GM19324 (cell line): ENCODE data around the gene SLC5A6.
A peak's percentile ranks its signal among the peaks of the same experiment; 100 is the strongest.

Source experiments
- ATAC-seq: cut with Tn5 transposase; IDR thresholded peaks from one replicate; pipeline ENCODE4 v1.9.1; 2021; ENCODE audit warnings: mild to moderate bottlenecking, moderate library complexity; ENCODE audit not compliant: unreplicated experiment, low FRiP score

SLC5A6 gene

GRCh38 chr2:27237341-27237945 lies 25.4 kb upstream of the SLC5A6 start:
- ATAC-seq = no peak

GRCh38 chr2:27236626-27237025 lies 24.6 kb upstream of the SLC5A6 start:
- no peak for ATAC-seq

GRCh38 chr2:27236136-27236535 lies 24.1 kb upstream of the SLC5A6 start:
- no peak for ATAC-seq

GRCh38 chr2:27233341-27233740 lies 21.3 kb upstream of the SLC5A6 start:
- ATAC-seq = no peak

- ATAC-seq = no peak
These were observed 19.9 kb upstream of the SLC5A6 start for GRCh38 chr2:27231921-27232320.

GRCh38 chr2:27227501-27227900 lies 15.4 kb upstream of the SLC5A6 start:
- ATAC-seq = no peak

GRCh38 chr2:27225526-27225925 lies 13.5 kb upstream of the SLC5A6 start:
- no peak for ATAC-seq

GRCh38 chr2:27223416-27223815 lies 11.3 kb upstream of the SLC5A6 start:
- ATAC-seq = no peak

- ATAC-seq = no peak
These were observed 10.3 kb upstream of the SLC5A6 start for GRCh38 chr2:27222407-27222806.

GRCh38 chr2:27221166-27221565 lies 9.1 kb upstream of the SLC5A6 start:
- no peak for ATAC-seq

- no peak for ATAC-seq
These were observed 8.0 kb upstream of the SLC5A6 start for GRCh38 chr2:27220091-27220490.

- ATAC-seq = no peak
These were observed 7.0 kb upstream of the SLC5A6 start for GRCh38 chr2:27219091-27219490.

- no peak for ATAC-seq
These were observed 6.5 kb upstream of the SLC5A6 start for GRCh38 chr2:27218614-27219013.

- peak; percentile 71 for ATAC-seq
These were observed 5.4 kb upstream of the SLC5A6 start, which contains the start of gene CAD for GRCh38 chr2:27217173-27218121. CAD (plus strand) TSS chr2:27217369; CDS start chr2:27217552, 183 bp downstream.

- no peak for ATAC-seq
These were observed 4.5 kb upstream of the SLC5A6 start for GRCh38 chr2:27216416-27217137.

- no peak for ATAC-seq
These were observed 2.9 kb upstream of the SLC5A6 start for GRCh38 chr2:27214941-27215340.

- ATAC-seq = peak; percentile 3
These were observed 781 bp upstream of the SLC5A6 start for GRCh38 chr2:27212626-27213471.

GRCh38 chr2:27211241-27211942 lies 676 bp downstream of the SLC5A6 start:
- peak; percentile 6 for ATAC-seq

GRCh38 chr2:27209621-27210401 lies 2.3 kb downstream of the SLC5A6 start:
- no peak for ATAC-seq
